Stimulated activated CD4-positive, alpha-beta T cell treated with anti-CD3 and anti-CD28 coated beads, Interleukin-1b, Interleukin-23, amount 100 ng/mL, for 48 hours (primary cell): ENCODE measurements around the gene COL4A2.
"Not testable (repeated sequence)": the region's sequence is repeated elsewhere in the genome, so short reads cannot be mapped to it uniquely, and the experiment has no call there.

Source experiments
- DNase-seq: peaks from one replicate; pipeline ENCODE4 v3.0.0-alpha.2; 2020

COL4A2 gene

DNA sequence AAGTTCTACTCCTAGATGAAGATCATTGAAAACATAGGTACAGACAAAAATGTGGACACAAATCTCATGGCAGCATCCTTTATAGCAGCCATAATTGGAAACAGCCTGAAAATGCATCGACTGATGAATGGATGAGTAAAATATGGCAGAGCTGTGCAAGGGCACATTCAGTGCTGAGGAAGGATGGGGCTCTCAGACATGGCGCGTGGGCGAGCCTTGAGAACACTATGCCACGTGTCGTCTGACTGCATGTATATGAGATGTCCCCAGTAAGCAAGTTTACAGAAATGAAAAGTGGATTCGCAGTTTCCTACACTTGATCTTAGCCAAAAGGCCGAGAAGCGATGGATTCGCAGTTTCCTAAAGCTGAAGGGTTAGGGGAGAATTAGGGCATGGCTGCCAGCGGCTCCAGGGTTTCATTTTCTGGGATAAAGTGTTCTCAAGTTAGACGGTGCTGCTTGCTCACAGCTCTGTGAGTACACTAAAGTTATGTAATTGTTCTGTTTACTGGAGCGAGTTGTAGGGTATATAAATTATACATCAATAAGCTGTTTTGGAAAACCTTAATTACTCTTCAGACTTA, 176.4 kb downstream of the COL4A2 start:
- DNase-seq: no peak

DNA sequence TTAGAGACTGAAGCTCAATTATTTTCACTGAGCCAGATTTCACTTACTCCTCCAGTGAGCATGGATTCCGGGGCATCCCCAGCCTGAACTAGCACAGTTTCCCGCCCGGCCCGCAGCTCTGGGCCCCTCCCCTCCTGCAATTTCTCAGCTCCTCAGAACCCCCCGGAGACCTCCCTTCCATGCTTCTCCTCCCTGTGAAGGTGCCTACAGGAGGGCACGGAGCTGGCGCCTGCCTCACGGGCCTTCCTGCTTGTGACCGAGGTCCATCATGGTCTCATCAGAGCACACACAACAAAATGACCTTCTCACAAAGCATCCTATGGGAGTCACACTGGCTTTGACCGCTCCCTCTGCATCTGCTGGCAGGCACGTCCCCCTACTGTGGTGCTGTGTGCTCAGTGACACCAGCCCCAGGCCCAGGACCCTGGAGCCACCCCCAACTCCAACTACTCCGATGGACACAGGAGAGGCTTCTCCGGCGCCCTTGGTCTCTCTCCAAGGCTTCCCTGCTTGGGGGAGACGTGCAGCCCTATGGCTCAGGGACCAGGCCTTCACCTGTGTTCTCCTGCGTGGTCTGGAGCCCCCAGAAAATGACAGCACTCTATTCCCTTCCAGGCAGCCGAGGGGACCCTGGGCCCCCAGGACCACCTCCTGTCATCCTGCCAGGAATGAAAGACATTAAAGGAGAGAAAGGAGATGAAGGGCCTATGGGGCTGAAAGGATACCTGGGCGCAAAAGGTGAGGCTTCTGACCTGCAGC, 177.4 kb downstream of the COL4A2 start:
- DNase-seq: no peak

DNA sequence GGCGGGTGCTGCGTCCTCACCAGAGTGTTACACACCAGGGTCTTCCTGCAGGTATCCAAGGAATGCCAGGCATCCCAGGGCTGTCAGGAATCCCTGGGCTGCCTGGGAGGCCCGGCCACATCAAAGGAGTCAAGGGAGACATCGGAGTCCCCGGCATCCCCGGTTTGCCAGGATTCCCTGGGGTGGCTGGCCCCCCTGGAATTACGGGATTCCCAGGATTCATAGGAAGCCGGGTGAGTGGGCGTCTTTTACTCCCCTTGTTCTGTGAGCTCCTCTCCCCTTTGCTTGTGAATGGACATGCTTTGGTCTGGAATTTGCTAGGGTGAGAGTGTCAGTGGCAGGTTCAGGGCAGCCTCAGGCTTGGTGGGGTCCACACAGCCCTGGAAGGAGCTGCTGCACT, 178.5 kb downstream of the COL4A2 start:
- DNase-seq: no peak

DNA sequence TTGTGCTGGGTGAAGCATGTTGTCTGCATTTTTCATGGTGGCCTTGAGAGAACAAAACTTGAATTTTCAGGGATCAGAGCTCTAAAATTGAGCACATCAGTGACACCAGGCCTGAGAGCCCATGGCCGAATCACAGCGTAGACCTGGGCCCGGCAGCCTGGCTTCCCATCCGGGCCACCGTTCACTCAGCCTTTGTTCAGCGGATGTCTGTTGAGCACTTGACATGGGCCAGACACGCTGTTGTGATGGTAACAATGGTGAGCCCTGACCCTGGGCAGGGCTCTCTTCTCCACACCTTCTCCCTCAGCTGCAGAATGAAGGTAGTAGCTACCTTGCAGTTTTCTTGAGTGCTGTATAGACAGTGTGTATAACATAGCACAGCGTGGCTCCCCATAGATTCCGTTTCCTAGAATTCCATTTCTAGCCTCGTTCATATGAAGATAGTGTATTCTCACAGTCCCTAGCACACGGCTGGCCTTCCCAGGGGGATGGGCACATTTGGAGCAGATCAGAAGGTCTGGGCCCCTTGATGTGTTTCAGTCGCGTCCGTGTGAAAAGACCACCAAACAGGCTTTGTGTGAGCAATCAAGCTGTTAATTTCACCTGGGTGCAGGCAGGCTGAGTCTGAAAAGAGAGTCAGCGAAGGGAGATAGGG, 179.1 kb downstream of the COL4A2 start:
- DNase-seq: no peak

DNA sequence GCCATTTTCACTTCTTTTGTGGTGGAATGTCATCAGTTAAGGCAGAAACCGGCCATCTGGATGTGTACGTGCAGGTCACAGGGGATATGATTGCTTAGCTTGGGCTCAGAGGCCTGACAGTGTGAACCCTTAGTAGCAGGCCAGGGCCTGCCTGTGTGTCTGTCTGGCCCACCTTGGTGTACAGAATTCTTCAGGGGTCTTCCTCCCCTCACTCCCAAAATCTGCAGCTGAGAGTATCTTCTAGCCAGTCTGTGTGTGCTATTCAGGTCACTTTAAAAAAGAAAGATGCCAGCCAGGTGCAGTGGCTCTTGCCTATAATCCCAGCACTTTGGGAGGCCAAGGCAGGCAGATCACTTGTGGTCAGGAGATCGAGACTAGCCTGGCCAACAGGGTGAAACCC, 179.8 kb downstream of the COL4A2 start:
- DNase-seq: not testable (repeated sequence)

DNA sequence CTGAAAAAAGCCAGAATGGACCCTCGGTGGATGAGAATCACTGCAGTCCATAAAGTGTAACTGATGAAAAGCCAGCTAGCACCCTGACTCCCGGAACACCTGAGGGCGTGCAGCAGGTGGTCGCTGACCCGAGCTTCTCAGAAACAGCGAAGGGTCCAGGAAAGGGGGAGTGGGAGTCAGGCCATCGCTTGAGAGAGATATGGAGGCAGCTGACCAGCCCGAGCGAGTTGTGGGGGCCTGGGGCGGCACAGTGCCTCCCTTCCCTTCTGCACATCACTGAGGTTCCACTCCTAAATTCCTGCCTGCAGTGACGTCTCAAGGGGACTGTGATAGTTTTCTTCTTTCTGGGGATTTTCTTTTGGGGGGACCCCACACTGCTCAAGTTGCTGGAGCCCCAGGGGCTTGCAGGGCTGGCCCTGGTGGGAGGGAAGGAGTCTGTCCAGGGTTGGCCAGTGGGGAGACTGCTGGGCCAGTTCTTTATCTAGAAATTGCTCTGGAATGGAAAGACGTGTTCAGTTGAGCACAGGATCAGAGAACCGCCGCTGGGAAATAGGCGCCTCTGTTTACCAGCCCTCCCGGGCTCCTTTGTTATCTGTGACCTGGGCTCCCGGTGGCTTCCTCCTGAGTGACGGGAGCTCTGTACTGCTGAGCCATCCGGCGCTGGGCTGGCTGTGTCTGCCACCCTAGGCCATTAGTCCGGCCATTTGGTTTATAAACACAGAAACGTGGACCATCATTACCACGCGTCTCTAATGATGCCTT, 183.1 kb downstream of the COL4A2 start:
- no peak for DNase-seq

DNA sequence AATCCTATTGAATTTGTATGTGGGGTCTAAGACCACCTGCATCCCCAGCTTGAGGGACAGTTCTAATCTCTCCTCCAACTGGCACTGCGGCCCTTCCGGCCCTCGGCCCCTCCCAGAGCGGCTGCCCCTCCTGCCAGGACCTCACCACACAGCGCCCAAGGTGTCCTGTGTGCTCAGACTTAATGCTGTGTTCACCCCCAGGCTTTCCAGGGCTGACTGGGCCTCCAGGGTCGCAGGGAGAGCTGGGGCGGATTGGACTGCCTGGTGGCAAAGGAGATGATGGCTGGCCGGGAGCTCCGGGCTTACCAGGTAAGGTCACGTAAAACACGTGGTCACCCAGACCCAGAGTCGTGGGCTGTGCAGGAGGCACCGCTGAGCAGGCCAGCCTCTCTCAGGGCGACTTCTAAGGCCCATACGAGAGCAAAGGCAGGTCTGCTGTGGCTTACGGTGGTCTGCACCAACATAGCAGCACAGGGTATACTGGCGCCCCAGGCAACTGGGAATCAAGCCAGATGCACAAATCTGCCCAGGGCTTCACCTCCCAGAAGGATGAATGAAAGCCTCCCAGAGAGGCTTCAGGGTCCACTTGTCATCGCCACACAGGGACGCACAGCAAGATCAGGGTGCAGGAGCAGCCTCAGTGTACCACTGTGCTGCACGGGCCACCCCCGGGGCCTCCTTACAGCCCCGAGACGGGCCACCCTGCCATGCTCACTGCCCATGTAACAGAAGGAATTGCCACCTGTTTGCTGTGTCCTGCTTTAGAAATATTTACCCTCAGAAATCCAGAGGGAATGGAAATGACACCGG, 185.0 kb downstream of the COL4A2 start:
- DNase-seq: no peak

DNA sequence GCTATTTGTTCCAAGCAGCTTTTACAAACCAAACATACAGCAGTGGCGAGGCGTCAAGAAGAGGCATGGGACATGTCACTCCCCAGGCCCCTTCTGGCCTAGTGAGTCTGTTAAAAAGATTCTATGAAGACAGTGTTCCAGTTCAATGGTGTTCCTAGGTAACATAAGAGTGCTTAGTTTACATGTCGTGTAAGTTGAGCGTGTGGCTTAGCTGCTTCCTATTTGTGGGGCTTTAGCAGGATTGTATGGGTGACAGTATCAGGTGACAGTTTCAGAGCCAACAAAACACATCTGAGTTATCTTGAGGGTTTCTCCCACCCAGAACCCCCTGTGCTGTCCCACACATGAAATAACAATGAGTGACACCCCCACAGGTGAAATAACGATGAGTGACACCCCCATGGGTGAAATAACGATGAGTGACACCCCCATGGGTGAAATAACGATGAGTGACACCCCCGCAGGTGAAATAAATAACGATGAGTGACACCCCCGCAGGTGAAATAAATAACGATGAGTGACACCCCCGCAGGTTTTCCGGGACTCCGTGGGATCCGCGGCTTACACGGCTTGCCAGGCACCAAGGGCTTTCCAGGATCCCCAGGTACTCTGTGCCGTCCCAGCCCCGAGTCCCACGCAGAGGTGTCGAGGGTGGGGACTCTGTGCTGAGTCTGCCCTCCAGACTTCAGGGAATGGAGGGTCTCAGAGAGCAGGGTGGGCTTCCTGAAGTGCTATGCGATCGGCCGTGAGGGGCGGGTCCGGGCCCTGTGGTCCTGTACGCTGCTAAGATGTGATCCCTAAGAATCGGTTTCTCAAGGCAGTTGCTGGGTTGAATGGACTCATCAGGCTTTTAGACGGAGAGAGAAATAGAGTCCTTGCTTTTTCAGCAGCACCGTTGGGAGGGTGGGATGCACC, 185.9 kb downstream of the COL4A2 start:
- DNase-seq: no peak

DNA sequence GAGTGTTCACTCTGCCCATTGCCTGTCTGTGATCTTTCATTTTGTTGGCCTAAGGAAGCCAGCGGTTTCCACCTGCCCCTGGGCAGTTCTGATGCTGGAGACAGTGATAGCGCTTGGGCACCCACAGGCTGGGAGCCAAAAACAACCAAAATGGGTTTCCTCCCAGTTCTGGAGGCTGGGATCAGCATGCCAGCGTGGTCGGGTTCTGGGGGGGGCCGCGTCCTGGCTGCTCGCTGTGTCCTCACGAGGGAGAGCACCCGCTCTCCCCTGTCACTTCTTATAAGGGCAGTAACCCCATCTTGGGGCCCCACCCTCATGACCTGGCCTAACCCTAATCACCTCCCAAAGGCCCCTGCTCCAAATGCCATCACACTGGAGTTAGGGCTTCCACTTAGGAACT, 186.5 kb downstream of the COL4A2 start:
- no peak for DNase-seq

DNA sequence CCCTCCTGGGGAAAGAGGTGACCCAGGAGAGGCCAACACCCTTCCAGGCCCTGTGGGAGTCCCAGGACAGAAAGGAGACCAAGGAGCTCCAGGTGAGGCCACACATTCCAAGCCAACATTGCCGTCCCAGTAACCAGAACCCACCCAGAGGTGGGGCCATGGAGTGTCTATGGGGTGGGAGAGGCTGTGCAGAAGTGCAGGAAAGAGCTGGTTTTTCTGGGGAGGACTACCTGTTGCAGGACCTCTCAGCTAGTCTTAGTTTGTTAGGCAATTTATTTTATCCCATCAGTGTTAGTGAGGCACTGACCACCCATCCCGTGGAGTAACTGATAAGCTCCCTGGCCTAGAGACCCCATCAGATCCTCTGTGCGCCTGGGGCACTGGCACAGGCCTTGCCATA, 188.3 kb downstream of the COL4A2 start:
- no peak for DNase-seq

DNA sequence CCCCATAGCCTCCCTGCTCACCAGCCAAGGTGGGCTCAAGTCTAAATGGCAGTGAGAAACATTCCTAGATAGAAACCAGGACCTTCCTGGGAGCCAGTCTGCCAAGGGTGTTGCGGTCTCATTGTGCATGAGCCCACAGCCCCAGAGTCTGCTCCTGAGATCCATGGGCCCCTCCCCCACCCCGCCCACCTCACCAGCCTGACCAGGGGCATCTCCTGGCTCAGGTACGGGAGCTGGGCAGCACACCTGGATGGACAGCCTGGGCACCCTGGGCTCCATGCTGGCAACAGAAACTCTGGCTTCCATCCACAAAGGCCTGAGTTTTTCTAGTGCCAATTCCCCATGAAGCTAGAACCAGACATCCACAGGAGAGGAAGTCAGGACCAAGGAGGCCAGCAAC, 188.8 kb downstream of the COL4A2 start:
- no peak for DNase-seq

DNA sequence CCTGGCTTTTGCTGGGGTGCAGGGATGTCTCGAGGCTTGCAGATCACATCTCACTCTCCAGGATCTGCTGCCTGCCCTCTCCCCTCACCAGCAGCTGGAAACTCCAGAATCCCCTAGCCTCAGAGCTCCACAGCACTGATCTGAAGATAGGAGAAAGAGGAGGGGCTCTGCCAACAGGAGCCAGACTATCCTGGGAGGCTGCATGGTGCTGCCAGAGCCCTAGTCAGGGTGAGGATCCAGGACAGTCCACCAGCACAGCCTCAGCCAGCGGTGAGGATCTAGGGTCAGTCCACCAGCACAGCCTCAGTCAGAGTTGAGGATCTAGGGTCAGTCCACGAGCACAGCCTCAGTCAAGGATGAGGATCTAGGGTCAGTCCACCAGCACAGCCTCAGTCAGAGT, 189.2 kb downstream of the COL4A2 start:
- no peak for DNase-seq

DNA sequence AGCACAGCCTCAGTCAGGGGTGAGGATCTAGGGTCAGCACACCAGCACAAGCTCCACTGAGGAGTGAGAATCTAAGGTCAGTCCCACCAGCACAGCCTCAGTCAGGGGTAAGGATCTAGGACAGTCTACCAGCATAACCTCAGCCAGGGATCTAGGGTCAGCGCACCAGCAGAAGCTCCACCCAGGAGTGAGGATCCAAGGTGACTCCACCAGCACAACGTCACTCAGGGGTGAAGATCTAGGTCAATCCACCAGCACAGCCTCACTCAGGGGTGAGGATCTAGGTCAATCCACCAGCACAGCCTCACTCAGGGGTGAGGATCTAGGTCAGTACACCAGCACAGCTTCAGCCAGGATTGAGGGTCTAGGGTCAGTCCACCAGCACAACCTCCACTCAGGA, 189.9 kb downstream of the COL4A2 start:
- no peak for DNase-seq

DNA sequence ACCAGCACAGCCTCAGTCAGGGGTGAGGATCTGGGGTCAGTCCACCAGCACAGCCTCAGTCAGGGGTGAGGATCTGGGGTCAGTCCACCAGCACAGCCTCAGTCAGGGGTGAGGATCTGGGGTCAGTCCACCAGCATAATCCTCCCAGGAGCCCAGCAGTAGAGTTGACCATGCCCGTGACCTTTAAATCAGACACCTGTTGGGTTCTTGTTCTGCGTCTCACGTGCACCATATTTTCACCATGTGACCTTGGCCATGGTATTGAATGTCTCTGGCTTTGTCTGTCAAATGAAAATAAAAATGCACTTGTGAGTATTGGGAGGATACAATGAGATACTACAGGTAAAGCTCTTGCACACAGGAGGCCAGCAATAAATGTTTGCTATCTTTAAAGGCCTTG, 190.8 kb downstream of the COL4A2 start:
- DNase-seq: not testable (repeated sequence)

DNA sequence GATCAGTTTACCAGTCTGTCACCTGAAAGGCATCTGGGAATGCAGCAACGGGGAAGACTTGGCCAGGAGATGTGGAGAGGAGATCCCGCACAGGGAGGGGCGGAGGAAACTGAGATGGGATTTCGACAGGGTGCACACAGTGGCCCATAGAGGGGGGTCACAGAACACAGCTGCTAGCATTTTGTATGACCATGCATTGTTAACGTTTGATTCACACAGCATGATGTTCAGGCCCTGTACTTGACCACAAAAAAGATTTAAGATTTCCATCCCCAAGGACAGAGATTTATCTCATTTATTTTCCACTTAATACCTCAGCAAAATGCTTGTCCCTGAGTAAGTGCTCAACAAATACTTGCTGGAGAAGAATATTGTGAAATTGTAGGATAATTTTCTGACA, 191.2 kb downstream of the COL4A2 start:
- no peak for DNase-seq

DNA sequence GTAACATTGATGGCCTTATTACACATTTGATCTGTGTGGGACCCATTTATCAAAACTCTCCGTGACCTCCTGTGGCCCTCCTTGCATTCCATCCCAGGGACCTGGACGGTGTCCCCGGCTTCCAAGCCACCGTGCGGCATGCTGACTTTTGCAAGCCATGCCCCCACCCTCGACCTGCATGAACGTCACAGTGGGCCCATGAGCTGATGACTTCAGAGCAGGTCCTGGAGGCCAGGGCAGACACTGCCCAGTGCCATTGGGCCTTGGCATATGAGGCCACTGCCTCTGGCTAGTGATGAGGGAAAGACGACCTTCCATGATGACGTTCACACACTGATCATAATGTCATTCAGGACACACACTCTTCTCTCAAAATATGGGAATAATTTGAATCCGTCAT, 191.7 kb downstream of the COL4A2 start:
- no peak for DNase-seq

DNA sequence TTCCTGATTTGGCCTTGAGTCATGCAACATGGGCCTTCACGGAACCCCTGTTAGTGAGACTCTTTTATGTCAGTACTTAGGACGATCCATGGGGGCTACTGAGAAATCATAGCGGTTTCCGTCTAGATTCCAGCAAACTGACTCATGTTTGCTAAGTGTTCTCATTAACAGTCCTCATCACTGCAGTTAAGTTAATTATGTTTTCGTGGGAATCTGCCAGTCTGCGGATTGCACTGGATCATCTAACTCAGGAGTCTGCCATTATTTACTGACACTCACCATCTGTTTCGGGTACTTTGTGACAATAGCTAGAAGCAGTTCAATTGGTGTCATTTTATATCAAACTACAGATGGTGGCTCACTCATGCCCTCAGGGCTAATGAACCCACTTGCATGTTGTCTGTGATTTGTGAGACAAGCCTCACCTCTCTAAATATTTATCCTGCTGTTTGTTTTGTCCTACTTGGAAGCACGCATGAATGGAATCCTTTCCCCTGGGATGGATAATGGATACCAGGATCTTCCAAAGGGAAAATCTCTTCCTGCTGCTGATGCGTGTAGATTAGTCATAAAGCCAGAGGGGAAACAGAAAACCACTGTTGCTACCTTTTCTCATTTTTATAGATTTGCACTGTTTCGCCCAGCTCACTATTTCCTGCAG, 192.7 kb downstream of the COL4A2 start:
- no peak for DNase-seq

DNA sequence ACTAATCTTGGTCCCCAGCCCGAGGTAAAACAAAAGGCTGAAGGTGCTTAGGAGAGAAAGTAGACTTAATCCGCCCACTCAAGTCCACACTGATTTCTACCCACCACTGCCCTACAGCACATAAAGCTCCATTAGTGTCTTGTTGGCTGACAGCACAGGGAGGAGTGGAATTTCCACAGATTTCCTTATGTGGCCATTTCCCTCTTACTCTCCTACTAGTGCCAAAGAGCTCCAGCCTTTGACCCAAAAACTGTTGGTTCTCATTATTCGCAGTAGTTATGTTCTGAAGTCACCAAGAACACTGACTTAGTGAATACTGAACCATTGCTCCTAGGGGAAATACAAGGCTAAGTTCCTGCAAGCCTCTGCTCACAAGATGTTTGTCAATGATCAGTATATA, 193.3 kb downstream of the COL4A2 start:
- no peak for DNase-seq

DNA sequence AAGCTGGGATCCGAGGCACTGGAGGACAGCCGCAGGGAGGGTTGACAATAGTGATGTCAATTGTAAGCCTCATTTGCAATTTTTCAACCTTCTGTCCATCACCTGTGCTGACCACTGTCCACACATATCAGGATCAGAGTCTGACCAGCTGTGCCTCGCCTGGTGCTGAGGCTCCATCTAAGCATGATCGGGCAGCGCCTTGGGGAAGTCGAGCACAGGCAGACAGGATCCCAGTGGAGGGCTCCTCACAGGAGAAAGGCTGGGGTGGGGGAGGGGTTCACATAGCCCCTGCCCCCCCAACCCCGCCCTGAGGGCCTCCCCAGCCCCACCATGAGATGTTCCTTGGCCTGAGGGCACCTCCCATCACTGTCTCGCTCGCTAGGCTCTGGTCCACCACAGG, 194.1 kb downstream of the COL4A2 start:
- no peak for DNase-seq

DNA sequence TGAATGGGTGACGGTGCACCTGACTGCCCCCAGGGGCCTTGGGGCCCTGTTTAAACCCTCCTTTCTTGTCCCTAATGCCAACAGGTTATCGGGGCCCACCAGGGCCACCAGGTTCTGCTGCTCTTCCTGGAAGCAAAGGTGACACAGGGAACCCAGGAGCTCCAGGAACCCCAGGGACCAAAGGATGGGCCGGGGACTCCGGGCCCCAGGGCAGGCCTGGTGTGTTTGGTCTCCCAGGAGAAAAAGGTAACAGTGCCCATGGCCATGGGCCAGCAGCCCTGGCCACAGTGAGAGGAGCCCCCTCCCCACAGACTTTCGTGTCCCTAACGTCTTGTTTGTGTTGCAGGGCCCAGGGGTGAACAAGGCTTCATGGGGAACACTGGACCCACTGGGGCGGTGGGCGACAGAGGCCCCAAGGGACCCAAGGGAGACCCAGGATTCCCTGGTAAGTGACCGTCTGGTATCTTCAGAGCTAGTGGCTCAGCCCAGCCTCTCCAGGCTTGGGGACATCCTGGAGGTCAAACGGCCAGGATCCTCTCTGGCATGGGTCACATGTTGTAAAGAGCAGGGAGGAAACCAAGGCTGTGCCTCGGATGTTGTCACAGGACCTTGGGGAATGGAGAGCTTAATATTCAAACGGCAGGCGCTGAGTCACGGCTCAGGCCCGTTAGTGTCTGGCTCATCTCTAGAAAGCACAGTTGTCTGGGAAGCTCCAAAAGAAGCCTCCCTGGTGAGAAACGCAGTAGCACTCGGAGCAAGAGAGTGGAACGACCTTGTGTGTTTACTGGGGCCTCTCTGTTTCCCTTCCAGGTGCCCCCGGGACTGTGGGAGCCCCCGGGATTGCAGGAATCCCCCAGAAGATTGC, 196.2 kb downstream of the COL4A2 start:
- DNase-seq: no peak
